Activated CD4-positive, alpha-beta T cell treated with anti-CD3 and anti-CD28 coated beads for 48 hours (primary cell): Measurements from ENCODE around the gene BAZ2A.
"Not testable (repeated sequence)": the region's sequence is repeated elsewhere in the genome, so short reads cannot be mapped to it uniquely, and the experiment has no call there.

Source experiments
- DNase-seq: peaks from one replicate; pipeline ENCODE4 v3.0.0-alpha.2; 2020

The BAZ2A gene

GRCh38 chr12:56593909-56594621, 36.1 kb downstream of the BAZ2A start:
- peak; percentile 73 for DNase-seq

DNA sequence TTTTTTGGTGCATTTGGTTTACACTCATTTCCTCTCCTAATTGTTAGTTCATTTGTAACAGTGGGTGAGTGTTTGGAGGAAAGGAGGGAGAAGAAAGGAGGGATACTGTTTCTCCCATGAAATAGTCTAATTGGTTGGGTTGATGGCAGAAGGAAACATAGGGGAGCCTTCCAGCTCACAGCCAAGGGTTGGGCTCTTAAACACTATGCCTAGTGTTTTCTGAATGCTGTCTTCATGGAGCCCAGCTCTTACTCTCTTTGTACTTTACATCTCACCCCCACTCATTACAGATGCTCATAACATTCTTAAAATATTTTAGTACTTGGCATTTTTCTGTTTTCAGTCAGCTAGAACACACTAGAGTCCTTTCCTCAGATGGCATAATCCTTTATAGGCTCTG, 38.2 kb downstream of the BAZ2A start:
- DNase-seq = no peak

GRCh38 chr12:56591126-56591525, 39.0 kb downstream of the BAZ2A start:
- DNase-seq = no peak

GRCh38 chr12:56590237-56590830, 39.8 kb downstream of the BAZ2A start:
- DNase-seq = peak; percentile 39

DNA sequence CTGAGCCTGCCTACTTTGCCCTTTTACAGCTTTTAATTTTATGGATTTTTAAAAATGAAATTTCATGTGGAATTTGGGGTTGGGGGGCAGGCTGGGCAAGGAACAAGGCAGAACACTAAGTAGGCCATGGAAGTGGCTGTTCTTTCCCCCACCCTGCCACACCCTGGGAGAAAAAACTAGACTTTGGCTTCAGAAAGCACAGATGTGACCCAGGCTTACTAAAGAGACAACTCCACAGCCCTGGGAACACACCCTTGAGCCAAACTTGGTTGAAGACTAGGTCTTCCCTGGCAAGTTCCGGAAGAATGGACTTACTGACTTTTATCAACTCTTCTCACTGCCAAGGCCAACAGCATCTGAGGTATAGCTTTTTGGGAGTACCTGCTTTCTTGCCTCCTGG, 40.3 kb downstream of the BAZ2A start:
- DNase-seq = no peak

DNA sequence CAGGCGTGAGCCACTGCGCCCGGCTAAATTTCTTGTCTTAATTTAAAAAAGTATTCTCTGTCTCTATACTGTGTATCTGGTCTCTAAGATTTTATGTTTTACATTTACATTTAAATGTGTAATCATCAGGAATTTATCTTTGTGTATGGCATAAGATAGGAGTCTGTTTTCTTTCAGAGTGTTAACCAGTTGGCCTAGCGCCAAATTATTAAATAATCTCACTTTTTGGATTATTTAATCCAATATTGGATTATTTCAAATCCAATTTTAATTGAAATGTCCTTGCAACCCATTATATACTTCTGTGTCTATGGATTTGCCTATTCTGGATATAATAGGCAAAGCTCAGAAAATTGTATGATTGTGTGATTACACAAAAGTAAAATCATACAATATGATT, 45.0 kb downstream of the BAZ2A start:
- DNase-seq = no peak

- DNase-seq = peak; percentile 21
These were observed 48.5 kb downstream of the BAZ2A start for GRCh38 chr12:56581418-56582145.

DNA sequence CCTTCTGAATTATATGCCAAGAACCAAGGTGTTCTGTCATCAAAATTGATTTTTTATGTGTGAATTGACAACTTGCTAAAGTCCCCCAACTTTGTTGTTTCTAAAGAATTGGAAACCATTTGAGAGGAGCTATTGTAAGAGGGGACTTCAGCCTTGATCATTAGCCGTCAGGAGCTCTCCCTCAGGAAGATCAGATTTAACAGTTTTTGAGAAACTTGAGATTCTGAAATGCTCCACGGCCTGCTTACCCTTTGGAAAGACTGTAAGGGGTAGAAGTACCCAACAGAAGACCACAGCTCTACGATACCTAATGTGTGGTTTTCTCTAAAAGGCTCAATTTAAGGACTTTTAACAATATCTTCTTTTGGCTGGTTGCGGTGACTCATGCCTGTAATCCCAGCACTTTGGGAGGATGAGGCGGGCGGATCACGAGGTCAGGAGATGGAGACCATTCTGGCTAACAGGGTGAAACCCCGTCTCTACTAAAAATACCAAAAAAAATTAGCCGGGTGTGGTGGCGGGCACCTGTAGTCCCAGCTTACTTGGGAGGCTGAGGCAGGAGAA, 51.1 kb downstream of the BAZ2A start:
- no peak for DNase-seq

- DNase-seq = not testable (repeated sequence)
These were observed 52.9 kb downstream of the BAZ2A start for GRCh38 chr12:56577248-56577647.

DNA sequence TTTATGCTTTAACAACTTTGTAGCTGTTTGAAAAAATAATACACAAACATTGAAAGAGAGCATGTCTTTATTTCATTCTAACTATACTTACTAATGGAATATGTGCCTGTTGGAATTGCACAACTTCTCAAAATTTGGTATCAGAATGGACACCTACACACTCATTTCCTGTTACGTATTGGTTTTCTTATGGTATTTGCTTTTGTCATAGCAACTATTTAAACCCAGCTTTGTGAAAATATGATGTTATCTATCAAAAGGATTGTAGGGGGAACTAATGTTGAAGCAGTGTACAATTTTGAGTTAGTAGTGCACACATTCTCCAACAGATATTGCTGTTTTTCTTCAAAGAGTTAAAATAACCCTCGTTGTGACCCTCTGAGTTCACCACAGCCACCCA, 55.9 kb downstream of the BAZ2A start:
- DNase-seq = no peak

GRCh38 chr12:56572288-56572687, 57.8 kb downstream of the BAZ2A start:
- DNase-seq = no peak

GRCh38 chr12:56571121-56571520, 59.0 kb downstream of the BAZ2A start:
- no peak for DNase-seq

DNA sequence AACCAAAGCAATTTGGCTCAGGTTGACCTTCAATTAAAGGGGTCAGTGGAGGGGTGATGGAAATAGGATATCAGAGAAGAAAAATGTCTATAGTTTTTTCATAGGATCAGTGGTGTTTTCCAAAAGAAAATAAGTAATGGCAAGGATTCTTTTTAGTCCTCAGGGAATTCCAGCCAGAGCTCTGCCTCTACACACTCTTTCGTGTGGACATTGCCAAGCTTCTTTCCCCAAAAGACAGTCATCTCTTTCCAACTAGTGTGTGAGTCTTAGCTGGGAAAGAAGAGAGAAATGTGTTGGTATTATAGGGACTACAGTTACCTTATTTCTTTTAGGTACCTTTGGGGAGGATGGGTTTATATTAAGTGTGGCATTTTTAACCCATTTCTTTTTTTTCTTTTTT, 62.0 kb downstream of the BAZ2A start:
- no peak for DNase-seq

- peak; percentile 50 for DNase-seq
These were observed 64.5 kb downstream of the BAZ2A start for GRCh38 chr12:56565510-56566101.

DNA sequence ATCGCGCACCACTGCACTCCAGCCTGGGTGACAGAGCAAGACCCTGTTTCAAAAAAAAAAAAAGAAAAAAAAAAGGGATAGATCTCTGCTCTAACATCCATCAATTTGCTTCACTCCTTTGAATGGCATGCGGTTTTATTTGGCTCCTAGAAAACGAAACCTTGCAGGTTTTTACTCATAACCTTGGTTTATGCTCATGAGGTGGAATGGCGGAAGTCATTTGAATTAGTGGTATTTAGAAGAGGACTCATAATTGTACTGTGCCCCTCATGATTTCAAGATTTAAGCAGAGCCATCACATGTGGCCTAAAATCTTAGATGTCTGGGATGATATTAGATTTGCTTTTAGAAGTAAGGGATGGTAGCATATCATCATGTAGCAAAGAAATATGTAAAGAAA, 79.1 kb downstream of the BAZ2A start:
- no peak for DNase-seq

DNA sequence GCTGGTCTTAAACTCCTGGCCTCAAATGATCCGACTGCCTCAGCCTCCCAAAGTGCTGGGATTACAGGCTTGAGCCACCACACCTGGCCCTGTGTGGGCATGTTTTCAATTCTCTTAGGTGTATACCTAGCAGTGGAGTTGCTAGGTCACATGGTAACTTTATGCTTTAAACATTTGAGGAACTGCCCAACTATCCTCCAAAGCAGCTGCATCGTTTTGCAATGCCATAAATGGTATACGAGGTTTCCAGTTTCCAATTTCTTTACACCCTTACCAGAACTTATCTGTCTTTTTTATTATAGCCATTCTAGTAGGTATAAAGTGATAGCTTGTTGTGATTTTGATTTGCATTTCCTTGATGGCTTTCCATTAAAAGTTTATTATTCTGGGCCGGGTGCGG, 83.4 kb downstream of the BAZ2A start:
- no peak for DNase-seq
